HG02981 (cell line): ENCODE measurements around the gene COX6B2.

ENCODE experiments used
- ATAC-seq: cut with Tn5 transposase; IDR thresholded peaks from one replicate; pipeline ENCODE4 v1.9.1; 2021; ENCODE audit warnings: mild to moderate bottlenecking, moderate library complexity; ENCODE audit not compliant: unreplicated experiment

Gene COX6B2

GRCh38 chr19:55383279-55384130, 29.0 kb upstream of the COX6B2 start:
- no peak for ATAC-seq

- ATAC-seq = no peak
Observed at GRCh38 chr19:55382522-55383054, 28.1 kb upstream of the COX6B2 start.

- ATAC-seq = no peak
Observed at GRCh38 chr19:55382013-55382412, 27.5 kb upstream of the COX6B2 start.

GRCh38 chr19:55379174-55379573, 24.7 kb upstream of the COX6B2 start:
- ATAC-seq = no peak

- ATAC-seq = no peak
Observed at GRCh38 chr19:55377356-55378131, 23.0 kb upstream of the COX6B2 start.

GRCh38 chr19:55376241-55376933, 21.9 kb upstream of the COX6B2 start, which contains the start of gene TMEM190:
Gene TMEM190 (plus strand): TSS chr19:55376826. CDS start chr19:55376854, 28 bp downstream.
- ATAC-seq = no peak

- no peak for ATAC-seq
Observed at GRCh38 chr19:55373993-55374757, 19.7 kb upstream of the COX6B2 start.

GRCh38 chr19:55373306-55373992, 18.9 kb upstream of the COX6B2 start:
- ATAC-seq = no peak

GRCh38 chr19:55372316-55373081, 18.0 kb upstream of the COX6B2 start:
- no peak for ATAC-seq

- no peak for ATAC-seq
Observed at GRCh38 chr19:55370305-55370988, 15.9 kb upstream of the COX6B2 start, which contains the start of gene IL11. Gene IL11 (minus strand): TSS chr19:55370463. CDS start chr19:55370310, 153 bp downstream.

GRCh38 chr19:55369653-55370304, 15.3 kb upstream of the COX6B2 start:
- ATAC-seq = no peak

GRCh38 chr19:55368701-55369563, 14.4 kb upstream of the COX6B2 start:
- no peak for ATAC-seq

GRCh38 chr19:55368106-55368505, 13.6 kb upstream of the COX6B2 start:
- ATAC-seq = no peak

GRCh38 chr19:55366790-55367189, 12.3 kb upstream of the COX6B2 start:
- no peak for ATAC-seq

- ATAC-seq = no peak
Observed at GRCh38 chr19:55365964-55366363, 11.4 kb upstream of the COX6B2 start.

- ATAC-seq = no peak
Observed at GRCh38 chr19:55365245-55365644, 10.7 kb upstream of the COX6B2 start.
